ENCODE data around the gene RPS6KA4. TPM values are rescaled to one million over a fixed set of nuclear protein-coding genes. Genes with fewer than 3 reads are reported as not detected.
"Not testable (repeated sequence)": the region's sequence is repeated elsewhere in the genome, so short reads cannot be mapped to it uniquely, and the experiment has no call there.

RPS6KA4 gene
- total RNA-seq, 1 donor from 2014 or later: 35.9 TPM

- H3K27ac Mint-ChIP-seq (ENCODE audit: unreplicated experiment): no peak overlapping the region
- TF ChIP-seq, protein P1, sequence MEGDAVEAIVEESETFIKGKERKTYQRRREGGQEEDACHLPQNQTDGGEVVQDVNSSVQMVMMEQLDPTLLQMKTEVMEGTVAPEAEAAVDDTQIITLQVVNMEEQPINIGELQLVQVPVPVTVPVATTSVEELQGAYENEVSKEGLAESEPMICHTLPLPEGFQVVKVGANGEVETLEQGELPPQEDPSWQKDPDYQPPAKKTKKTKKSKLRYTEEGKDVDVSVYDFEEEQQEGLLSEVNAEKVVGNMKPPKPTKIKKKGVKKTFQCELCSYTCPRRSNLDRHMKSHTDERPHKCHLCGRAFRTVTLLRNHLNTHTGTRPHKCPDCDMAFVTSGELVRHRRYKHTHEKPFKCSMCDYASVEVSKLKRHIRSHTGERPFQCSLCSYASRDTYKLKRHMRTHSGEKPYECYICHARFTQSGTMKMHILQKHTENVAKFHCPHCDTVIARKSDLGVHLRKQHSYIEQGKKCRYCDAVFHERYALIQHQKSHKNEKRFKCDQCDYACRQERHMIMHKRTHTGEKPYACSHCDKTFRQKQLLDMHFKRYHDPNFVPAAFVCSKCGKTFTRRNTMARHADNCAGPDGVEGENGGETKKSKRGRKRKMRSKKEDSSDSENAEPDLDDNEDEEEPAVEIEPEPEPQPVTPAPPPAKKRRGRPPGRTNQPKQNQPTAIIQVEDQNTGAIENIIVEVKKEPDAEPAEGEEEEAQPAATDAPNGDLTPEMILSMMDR (IDR thresholded peaks at IDR 0.05): no peak
- DNase-seq (ENCODE audit: extremely low spot score, unreplicated experiment): no peak
- H3K27me3 Mint-ChIP-seq (ENCODE audit: unreplicated experiment): no peaks in the 10 kb centered on the region
- peaks cover 35% of the 10 kb centered on the region for H3K4me1 Mint-ChIP-seq (ENCODE audit: unreplicated experiment)
- peaks cover 17% of the 10 kb centered on the region for H3K36me3 Mint-ChIP-seq (ENCODE audit: unreplicated experiment)
- H3K4me3 Mint-ChIP-seq (ENCODE audit: unreplicated experiment): no peak overlapping the region
- H3K9me3 Mint-ChIP-seq (ENCODE audit: unreplicated experiment): no peaks in the 10 kb centered on the region
Measured at GRCh38 chr11:64321533-64321932, 37.4 kb upstream of the RPS6KA4 start.

- Mint-ChIP-seq H3K27me3 (ENCODE audit: unreplicated experiment) (peaks cover 1% of the 10 kb centered on the region), H3K4me1 (ENCODE audit: unreplicated experiment) (peaks cover 26% of the 10 kb centered on the region), H3K27ac (ENCODE audit: unreplicated experiment) (no peak overlapping the region), H3K36me3 (ENCODE audit: unreplicated experiment) (peaks cover 17% of the 10 kb centered on the region), H3K4me3 (ENCODE audit: unreplicated experiment) (no peak overlapping the region), H3K9me3 (ENCODE audit: unreplicated experiment) (no peaks in the 10 kb centered on the region)
- no peak for DNase-seq (ENCODE audit: extremely low spot score, unreplicated experiment)
- TF ChIP-seq, protein P1 (IDR thresholded peaks at IDR 0.05): no peak
Measured at GRCh38 chr11:64322925-64323260, 36.1 kb upstream of the RPS6KA4 start.

DNA sequence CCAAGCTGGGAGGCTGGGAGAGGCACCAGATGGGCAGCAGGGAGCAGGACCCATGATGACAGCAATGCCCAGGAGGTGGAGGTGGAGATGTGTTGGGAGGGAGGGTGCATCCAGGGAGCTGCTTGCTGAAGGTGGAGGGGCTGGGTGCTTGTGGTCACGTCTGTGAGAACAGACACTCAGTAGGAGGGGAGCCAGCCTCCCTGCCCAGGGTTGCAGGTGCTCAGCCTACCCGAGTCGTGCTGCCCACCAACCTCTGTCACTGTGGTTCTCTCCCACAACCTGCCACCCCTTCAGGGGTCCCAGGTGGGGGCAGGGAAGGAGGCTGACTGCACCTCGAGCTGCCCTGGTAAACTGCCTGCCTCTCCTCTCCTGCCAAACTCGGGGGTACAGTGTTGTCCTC is 35.6 kb upstream of the RPS6KA4 start:
- Mint-ChIP-seq H3K4me3 (ENCODE audit: unreplicated experiment) (no peak overlapping the region), H3K4me1 (ENCODE audit: unreplicated experiment) (peaks cover 26% of the 10 kb centered on the region), H3K9me3 (ENCODE audit: unreplicated experiment) (no peaks in the 10 kb centered on the region), H3K27ac (ENCODE audit: unreplicated experiment) (no peak overlapping the region), H3K27me3 (ENCODE audit: unreplicated experiment) (peaks cover 2% of the 10 kb centered on the region), H3K36me3 (ENCODE audit: unreplicated experiment) (peaks cover 17% of the 10 kb centered on the region)
- TF ChIP-seq, protein P1 (IDR thresholded peaks at IDR 0.05): no peak
- DNase-seq (ENCODE audit: extremely low spot score, unreplicated experiment): no peak

GRCh38 chr11:64323984-64324383 is 35.0 kb upstream of the RPS6KA4 start:
- DNase-seq (ENCODE audit: extremely low spot score, unreplicated experiment); H3K9me3 Mint-ChIP-seq (ENCODE audit: unreplicated experiment); H3K4me3 Mint-ChIP-seq (ENCODE audit: unreplicated experiment); H3K27ac Mint-ChIP-seq (ENCODE audit: unreplicated experiment); H3K27me3 Mint-ChIP-seq (ENCODE audit: unreplicated experiment): not testable (repeated sequence)
- H3K4me1 Mint-ChIP-seq (ENCODE audit: unreplicated experiment): peaks cover 24% of the 10 kb centered on the region
- H3K36me3 Mint-ChIP-seq (ENCODE audit: unreplicated experiment): peaks cover 17% of the 10 kb centered on the region

DNA sequence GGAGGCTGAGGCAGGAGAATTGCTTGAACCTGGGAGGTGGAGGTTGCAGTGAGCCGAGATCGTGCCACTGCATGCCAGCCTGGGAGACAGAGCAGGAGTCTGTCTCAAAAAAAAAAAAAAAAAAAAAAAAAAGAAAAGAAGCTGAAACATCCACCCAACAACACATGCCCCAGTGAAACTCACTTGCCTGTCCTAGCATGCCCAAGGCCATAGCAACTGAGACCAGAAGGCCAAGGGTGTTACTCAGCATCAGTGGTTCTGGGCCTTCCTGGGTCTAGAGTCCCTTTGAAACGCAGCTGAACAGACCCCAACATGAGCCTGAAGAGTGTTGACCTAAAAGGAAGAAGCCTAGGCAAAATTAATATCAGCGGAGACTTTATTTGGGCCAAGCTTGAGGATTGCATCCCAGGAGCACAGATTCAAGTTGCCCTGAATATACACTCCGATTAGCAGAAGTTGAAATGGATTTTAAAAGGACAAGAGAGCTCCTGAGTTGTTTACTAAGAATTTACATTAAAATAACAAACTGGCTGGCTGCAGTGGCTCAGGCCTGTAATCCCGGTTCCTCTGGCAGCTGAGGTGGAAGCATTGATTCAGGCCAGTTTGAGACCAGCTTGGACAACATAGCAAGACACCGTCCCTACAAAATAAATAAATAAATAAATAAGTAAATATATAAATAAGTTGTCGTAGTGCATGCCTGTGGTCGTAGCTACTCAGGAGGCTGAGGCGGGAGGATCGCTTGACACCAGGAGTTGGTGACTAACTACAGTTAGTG is 34.1 kb upstream of the RPS6KA4 start:
- no peak overlapping the region for H3K4me3 Mint-ChIP-seq (ENCODE audit: unreplicated experiment)
- DNase-seq (ENCODE audit: extremely low spot score, unreplicated experiment): no peak

More for the DNA sequence above, 34.1 kb upstream of the RPS6KA4 start:
- Mint-ChIP-seq H3K27ac (ENCODE audit: unreplicated experiment) (no peak overlapping the region), H3K9me3 (ENCODE audit: unreplicated experiment) (no peaks in the 10 kb centered on the region), H3K36me3 (ENCODE audit: unreplicated experiment) (peaks cover 17% of the 10 kb centered on the region), H3K4me1 (ENCODE audit: unreplicated experiment) (peaks cover 15% of the 10 kb centered on the region), H3K27me3 (ENCODE audit: unreplicated experiment) (peaks cover 6% of the 10 kb centered on the region)
- TF ChIP-seq, protein P1 (IDR thresholded peaks at IDR 0.05): no peak

Measured in osteocyte (in vitro differentiated cells).